Skeletal muscle cell (primary cell): ENCODE measurements around the gene MACF1.
"Not testable (repeated sequence)": the region's sequence is repeated elsewhere in the genome, so short reads cannot be mapped to it uniquely, and the experiment has no call there.

Experiments used
- DNase-seq: peaks from one replicate; pipeline ENCODE4 v3.0.0-alpha.2; 2010; ENCODE audit warnings: low read depth
- H3K4me3 ChIP-seq: 2 replicates; pipeline ENCODE4 v1.5.1; 2011; ENCODE audit warnings: low read depth, mild to moderate bottlenecking, control low read depth, low read length, moderate library complexity

Gene MACF1, protein sequence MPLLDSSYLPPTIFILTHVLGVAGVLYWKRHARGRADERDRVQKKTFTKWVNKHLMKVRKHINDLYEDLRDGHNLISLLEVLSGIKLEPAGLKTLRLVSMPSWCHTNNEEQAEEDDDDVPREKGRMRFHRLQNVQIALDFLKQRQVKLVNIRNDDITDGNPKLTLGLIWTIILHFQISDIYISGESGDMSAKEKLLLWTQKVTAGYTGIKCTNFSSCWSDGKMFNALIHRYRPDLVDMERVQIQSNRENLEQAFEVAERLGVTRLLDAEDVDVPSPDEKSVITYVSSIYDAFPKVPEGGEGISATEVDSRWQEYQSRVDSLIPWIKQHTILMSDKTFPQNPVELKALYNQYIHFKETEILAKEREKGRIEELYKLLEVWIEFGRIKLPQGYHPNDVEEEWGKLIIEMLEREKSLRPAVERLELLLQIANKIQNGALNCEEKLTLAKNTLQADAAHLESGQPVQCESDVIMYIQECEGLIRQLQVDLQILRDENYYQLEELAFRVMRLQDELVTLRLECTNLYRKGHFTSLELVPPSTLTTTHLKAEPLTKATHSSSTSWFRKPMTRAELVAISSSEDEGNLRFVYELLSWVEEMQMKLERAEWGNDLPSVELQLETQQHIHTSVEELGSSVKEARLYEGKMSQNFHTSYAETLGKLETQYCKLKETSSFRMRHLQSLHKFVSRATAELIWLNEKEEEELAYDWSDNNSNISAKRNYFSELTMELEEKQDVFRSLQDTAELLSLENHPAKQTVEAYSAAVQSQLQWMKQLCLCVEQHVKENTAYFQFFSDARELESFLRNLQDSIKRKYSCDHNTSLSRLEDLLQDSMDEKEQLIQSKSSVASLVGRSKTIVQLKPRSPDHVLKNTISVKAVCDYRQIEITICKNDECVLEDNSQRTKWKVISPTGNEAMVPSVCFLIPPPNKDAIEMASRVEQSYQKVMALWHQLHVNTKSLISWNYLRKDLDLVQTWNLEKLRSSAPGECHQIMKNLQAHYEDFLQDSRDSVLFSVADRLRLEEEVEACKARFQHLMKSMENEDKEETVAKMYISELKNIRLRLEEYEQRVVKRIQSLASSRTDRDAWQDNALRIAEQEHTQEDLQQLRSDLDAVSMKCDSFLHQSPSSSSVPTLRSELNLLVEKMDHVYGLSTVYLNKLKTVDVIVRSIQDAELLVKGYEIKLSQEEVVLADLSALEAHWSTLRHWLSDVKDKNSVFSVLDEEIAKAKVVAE (N-terminal part only)

DNA sequence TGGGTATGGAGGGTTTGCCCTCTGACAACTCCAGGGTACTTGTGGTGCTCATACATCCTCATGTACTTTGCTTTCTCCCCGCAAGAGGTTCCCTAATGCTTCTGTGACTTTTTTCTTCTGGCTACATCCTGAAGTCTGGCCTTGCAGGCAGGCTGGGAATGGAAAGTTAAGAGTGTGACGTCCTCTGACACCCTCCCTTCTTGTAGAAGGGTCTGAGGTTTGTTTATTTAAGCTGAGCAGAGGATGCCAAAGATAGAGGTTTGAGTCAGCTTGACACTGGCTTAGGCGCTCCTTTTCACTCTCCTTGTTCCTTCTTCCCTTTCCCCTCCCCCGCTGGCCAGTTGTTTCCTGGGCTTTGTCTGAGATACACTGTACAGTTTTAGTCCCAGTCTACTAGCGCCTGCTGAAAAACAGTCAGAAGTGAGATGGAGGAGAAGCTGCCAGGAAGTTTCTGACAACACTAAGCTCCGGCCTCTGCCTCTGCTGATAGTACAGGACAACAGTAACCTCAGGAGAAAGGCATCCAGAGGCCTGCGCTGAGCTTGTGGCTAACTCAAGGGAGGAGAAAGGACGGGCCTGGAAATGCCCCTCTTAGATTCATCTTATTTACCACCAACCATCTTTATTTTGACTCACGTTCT, at the start of gene MACF1:
Gene MACF1, plus strand, starts transcription at position 255 of the 641 bp plus-strand sequence. Its CDS starts 328 bp downstream, at position 583.
- DNase-seq, result peak; percentile 88
- H3K4me3 ChIP-seq, result peak within 1 kb of the TSS; percentile 53

DNA sequence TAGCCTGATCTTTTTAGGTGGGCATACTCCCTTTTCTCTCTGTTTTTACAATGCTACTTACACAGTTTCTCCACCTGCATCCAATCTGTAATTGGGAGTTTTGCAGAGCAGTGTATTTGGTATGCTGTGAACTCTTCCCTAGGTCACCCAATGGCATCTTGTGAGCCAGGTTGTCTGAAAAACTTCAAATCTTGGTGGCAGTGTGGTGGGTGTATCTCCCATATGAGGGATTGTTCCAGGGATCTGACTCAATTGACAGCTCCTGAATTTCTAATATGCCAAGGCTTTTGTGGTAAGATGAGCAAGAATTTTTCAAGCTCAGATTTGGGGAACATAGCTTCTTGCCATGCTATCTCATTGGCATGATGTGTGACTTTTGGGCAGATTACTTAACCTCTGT, 47.2 kb upstream of the MACF1 start:
- DNase-seq, result no peak
- no peak overlapping the region for H3K4me3 ChIP-seq

DNA sequence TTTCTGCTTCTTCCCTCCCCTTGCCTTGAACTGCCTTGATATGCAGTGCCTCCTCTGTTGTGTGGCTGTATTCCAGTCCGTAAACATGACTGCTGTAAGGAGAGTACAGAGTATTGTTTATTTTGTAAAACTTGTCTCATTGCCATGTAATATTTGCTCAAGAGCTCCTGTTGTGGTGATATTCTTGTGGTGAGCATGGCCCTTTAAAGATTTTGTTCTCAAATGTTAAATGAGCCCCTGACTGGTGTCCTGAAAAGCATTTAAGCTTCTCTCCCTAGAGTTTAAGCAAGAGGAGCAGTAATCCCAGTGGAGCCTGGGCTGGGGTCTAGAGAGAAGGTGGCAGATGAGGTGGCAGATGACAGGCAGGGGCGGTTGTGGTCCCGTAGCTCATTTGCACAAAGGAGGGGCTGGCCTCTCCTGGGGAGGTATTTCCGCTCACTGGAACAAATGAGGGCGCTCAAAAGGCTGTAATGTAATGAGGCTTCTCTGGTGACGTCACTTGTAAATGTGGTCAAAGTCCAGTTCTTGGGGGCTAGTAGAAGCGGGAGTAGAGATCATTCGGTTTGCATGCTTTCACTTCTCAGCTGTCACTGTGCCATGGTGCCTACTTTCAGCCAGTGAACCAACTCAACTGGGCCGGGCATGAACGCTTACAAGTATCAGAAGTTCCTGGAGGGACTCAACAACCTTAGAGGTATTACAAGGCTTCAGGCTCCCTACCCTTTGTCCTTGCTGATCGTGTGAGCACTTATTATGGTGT, 46.0 kb upstream of the MACF1 start:
- peak overlapping the region; percentile 39 for H3K4me3 ChIP-seq
- no peak for DNase-seq

DNA sequence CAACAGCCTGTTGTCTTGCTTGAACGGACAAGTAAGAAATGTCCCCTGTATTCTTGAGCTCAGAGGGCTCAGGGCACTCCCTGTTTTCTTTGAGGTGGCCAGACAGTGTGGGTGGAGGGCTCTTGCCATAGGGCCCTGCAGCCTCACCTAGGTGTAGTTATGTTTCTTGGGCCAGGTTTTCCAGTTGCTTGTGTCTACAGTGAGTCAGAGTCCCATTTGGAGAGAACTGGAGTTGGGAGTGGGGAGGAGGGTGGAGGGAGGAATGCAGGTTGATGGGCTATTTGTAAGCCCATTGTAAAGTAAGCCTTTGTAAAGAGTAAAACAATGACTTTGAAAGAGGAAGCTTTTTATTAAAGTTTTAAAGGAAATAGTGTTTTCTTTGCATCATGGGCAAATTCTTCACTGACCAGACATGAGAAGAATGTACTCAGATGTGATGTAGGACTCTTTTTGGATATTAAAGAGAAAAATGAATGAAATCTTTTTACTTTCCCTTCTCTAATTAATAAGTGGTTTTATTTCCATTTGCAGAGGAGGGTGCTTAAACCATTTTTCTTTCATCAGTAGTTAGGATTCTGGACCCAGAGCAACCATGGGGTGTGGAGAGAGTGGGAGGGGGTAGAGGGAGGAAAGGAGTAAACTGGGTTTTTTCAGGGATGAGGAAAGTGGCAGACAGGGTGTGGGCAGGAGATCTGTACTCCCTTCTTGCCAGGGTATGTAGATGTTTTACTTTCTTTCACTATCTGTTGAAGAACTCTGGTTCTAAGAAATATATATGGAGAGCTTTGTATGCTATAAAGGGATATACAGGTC, 45.1 kb upstream of the MACF1 start:
- DNase-seq, result no peak
- H3K4me3 ChIP-seq, result peak overlapping the region; percentile 39

DNA sequence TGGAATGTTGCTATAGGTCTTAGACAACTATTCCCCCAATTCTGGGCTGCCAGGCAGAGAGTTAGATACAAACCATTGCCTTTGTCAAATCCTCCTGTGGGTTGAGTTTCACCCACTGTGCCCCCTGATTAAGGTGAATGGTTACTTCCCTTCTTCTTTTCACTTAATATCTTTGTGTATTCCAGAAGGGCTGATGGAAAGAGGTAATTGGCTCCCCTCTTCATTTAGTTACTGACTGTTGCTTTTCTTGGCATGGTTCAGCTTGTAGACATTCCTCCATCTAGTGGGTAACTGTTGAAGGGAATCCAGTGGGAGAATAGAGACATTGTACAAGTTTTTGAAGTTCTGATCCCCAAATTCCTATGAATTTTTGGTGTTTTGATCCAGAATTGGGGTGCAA, 43.8 kb upstream of the MACF1 start:
- no peak for DNase-seq
- H3K4me3 ChIP-seq, result peak overlapping the region; percentile 39

DNA sequence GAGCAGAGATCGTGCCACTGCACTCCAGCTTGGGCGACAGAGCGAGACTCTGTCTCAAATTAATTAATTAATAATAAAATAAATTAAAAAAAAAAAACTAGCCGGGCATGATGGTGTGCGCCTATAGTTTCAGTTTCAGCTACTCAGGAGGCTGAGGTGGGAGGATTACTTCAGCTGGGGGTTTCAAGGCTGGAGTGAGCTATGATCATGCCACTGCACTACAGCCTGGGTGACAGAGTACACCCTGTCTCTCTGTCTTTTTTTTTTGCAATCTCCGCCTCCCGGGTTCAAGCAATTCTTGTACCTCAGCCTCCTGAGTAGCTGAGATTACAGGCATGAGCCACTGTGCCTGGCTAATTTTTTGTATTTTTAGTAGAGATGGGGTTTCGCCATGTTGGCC, 42.7 kb upstream of the MACF1 start:
- not testable (repeated sequence) for DNase-seq, H3K4me3 ChIP-seq

DNA sequence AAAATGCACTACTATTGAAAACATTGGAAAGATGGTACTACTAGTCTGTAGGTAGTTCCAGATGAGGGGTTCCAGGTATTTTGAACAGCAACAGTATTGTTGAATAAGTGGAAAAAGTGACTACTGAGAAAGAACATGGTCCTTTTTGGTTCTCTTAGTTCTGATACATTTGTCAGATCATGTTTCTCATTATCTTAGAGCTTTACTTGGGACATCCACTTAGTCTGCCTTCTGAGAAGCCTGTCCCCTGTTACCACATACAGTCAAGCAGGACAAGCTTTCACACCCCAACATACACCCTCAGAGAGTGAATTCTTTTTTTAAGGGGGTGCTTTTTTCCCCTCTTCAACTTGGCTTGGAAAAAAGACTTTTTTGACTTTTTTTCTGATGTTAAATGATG, 41.0 kb upstream of the MACF1 start:
- H3K4me3 ChIP-seq, result no peak overlapping the region
- DNase-seq, result no peak

DNA sequence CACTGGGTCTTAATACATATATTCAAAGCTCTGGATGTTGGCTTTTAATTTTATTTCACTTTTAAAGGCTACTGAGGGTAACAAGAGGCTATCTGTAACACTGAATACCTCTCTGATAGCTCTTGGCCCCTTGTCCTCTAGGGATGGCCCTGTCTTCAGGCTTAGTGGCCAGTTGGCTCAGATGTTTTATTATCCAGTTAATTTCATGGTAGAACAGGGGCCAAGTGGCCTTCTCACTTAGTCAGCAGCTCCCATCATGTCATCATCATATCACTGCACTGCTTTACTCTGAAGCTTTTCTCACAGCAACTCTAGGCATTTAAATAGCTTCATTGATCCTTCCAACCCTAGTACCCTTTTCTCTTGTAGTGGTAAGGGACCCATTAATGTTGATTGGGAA, 40.2 kb upstream of the MACF1 start:
- H3K4me3 ChIP-seq, result no peak overlapping the region
- DNase-seq, result no peak

DNA sequence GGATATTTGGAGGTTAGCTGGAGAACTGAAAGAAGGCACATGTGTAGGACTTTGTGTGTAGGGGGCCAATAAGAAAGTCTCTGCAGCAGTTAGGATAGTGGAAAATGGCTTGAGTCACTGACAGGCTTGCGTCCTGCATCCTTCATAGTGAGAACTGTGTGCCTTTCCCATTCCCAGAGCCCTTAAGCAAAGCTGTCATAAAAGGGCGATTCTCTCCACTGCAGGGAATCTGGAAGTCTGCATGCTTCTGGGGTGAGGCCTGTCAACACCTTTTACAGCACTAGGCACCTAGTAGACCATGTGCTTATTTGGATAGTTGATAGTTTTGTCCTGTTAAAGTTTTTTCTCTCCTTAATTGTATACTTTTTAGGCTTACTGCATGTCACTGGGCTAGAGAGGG, 39.4 kb upstream of the MACF1 start:
- no peak for DNase-seq
- H3K4me3 ChIP-seq, result no peak overlapping the region

DNA sequence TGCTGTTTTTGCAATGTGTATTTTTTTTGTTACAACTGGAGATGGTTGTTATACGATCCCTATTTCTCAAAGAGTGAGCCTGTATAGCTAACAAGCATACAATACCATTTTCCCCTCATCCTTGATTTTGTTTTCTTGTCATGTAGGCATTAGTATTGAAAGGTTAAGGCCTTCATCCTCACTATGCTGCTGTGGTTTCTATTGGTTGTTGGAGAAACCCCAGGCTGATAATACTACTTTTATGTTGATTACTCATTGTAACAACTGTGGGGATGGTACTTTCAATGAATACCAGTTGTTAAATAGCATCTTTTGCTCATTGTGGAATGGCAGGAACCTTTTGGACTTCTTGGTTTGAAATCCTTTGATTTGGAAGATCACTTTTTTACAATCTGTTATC, 39.0 kb upstream of the MACF1 start:
- DNase-seq, result no peak
- H3K4me3 ChIP-seq, result no peak overlapping the region

DNA sequence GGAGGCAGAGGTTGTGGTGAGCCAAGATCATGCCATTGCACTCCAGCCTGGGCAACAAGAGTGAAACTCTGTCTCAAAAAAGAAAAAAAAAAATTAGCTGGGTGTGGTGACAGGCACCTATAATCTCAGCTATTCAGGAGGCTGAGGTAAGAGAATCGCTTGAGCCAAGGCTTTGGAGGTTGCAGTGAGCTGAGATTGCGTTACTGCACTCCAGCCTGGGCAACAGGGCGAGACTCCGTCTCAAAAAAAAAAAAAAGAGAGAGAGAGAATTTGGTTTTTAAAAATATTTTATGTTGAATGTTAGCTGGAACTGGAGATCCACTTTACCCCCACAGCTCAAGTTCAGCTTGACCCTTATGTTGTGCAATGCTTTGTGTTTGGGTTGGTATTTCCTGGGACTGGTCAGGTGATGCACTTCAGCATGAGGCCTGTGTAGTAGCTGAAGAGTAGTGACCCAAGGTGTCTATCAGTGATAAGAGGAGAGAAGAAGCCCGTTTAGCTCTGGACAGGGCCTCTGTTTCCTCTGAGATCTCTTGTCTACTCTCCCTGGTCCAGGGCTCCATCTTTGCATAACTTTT, 36.8 kb upstream of the MACF1 start:
- no peak for DNase-seq

DNA sequence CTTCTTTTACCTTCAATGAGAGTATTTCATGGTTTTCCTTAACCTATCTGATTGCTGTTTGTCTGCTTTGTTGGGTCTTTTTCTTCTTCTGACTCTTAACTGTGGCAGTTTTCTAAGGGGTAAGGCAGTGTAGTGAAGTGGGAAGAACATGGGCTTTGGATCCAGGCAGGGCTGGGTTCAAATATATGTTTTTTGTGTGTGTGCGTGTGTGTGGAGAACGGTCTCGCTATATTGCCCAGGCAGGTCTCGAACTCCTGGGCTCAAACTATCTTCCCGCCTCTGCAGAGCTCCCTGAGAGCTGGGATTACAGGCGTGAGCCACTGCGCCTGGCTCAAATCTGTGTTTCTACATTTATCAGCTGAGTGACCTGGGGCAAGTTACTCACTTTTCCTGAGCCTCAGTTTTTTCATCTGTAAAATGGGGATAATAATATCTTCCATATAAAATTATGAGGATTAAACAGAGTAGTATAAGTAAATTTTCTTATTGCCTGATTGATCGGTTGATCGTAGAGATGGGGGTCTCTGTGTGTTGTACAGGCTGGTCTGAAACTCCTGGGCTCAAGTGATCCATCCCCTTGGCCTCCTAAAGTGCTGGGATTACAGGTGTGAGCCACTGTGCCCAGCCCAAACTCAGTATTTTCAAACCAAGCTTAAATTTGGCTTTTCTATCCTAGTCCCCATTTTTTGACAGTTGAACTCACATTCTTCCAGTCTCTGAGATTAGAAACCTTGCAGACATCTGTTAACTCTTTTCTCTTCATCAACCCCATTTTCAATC, 36.0 kb upstream of the MACF1 start:
- no peak for DNase-seq

More for the DNA sequence above, 36.8 kb upstream of the MACF1 start:
- H3K4me3 ChIP-seq, result no peak overlapping the region

DNA sequence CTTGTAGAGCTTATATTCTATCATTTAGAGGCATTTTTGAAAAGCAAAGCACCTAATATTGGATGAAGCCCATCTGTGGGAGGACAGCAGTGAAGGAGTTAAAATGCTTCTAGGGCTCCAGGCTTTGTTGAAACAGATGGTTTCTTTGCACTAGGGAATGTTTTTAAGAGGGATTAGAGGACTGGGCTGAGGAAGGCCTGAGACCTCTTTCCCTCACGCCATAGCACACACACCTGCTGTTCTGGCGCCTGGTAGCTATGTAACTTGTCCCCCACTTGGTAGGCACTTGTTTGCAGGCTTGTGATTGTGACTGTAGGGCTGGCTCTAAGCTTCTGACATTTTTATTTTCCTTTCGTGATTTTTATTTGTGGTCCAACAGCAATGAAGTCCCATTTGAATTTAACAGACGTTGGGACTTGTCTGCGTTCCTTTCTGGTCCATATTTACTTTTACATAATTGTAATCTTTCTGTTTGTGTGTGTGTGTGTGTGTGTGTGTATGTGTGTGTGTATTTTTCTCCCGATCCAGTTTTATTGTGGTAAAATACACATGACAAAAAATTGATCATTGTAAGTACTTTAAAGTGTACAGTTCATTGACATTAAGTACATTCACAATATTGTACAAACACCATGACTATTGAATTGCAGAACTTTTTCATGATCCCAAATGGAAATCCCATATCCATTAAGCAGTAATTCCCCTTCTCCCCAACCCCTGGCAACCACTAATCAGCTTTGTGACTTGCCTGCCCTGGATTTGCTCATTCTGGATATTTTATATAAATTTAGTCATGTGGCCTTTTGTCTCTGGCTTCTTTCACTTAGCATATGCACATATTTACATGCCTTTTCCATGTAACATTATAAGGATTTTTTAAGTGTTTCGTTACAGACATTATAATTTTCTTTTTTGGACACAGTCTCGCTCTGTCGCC, 33.5 kb upstream of the MACF1 start:
- DNase-seq, result peak; percentile 47
- H3K4me3 ChIP-seq, result no peak overlapping the region

More for the DNA sequence above, 36.0 kb upstream of the MACF1 start:
- H3K4me3 ChIP-seq, result no peak overlapping the region

DNA sequence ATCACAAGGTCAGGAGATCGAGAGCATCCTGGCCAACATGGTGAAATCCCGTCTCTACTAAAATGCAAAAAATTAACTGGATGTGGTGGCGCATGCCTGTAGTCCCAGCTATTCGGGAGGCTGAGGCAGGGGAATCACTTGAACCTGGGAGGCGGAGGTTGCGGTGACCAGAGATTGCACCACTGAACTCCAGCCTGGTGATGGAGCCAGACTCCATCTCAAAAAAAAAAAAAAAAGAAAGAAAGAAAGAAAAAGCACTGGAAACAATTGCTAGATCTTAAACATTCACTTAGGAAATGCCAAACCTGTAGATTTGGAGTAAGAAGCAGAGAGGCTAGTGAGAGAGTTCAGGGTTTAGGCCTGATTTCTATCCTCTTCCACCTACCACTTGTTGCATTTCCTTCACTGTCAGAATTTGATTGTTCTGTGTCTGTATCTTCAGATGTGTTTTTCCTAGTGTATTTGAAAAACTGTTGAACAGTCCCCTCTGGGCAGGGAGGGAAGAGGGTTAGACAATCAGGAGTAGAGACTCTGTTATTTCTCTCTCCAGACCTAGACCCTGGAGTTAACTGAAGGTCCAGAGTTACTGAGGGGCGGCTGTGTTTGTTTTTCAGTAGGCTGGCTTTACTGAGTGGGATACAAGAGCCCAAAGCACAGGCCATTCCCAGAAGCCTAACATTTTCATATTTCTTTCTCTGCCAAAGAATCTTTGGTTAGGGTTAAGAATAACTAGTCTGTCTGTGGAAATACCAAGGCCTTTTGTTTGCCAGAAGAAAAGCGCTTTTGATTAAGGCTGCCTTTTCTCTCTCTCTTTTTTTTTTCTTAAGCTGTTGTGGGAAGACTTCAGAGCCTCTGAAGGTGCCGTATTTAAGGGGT, 31.1 kb upstream of the MACF1 start:
- no peak for DNase-seq
- H3K4me3 ChIP-seq, result no peak overlapping the region

DNA sequence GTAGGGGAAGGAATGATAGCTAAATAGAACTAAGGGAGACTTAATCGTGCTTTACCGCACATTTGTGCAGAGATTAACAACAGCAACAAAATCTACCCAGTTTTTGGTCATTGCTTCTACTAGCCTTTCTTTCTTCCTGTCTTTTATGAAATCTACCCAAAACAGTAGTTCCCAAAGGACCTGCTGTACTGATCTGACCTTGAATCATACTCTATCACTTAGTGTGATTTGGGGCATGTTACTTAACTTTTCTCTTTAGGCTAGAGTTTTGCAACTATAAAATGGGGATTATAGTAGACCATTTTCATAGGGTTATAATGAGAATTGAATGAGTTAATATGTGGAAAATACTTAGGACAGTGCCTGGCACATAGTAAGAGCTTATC, 30.5 kb upstream of the MACF1 start:
- no peak for DNase-seq
- H3K4me3 ChIP-seq, result no peak overlapping the region
